ENCODE measurements around the gene CFAP107.
"Not testable (repeated sequence)": the region's sequence is repeated elsewhere in the genome, so short reads cannot be mapped to it uniquely, and the experiment has no call there.

The CFAP107 gene

DNA sequence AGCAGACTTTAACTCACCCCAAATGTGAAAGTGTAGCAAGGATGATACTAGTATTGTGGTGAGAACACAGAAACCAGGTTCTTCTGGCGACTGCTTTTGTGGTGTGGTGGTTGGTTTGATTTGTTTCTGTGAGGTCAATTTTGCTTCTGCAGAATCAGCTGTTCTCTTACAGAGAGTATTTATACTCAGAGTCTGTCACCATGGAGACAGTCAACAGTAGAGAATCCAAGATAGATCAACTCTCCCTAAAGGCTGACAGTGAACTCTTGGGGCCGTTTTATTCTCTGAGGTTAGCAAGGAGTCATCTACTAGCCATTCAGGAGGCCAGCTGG is at the start of gene CFAP107:
TSS of gene CFAP107 (plus strand) at position 209 of the 332 bp plus-strand sequence. CDS start 231 bp downstream, outside the sequence.
- no peak for DNase-seq

DNA sequence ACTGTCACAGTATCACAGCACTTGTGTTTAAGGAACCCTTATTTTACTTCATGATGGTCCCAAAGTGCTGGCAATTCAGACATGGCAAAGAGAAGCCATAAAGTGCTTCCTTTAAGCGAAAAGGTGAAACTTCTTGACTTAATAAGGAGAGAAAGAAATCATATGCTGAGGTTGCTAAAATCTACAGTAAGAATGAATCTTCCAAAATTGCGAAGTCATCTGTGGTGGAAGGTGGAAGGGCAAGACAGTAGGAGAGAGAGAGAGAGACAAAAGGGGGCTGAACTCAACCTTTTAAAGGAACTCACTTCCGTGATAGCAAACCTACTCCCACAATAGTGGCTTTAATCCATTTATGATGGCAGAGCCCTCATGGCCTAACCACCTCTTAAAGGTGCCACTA is 49.3 kb upstream of the CFAP107 start:
- no peak for DNase-seq

DNA sequence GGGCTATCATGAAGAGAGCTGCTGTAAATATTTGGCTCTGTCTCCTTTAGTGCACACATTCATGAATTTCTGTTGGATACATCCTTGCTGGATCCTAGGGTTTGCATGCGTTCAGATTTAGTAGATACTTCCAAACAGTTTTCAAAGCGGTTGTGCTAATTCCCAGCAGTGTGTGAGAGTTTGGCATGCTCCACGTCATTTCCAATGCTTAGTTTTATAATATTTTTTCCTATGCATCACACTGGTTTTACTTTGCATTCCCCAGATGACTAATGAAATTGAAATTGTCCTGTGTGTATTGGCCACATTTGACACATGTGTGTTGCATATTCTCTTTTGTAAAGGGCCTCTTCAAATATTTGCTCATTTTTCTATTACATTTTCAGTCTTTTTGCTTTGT is 48.6 kb upstream of the CFAP107 start:
- no peak for DNase-seq

- DNase-seq, result no peak
Measured at GRCh38 chr1:12703821-12704451, 42.1 kb upstream of the CFAP107 start.

- no peak for DNase-seq
Measured at GRCh38 chr1:12706061-12706460, 39.9 kb upstream of the CFAP107 start.

- DNase-seq, result no peak
Measured at GRCh38 chr1:12708396-12709090, 37.5 kb upstream of the CFAP107 start.

DNA sequence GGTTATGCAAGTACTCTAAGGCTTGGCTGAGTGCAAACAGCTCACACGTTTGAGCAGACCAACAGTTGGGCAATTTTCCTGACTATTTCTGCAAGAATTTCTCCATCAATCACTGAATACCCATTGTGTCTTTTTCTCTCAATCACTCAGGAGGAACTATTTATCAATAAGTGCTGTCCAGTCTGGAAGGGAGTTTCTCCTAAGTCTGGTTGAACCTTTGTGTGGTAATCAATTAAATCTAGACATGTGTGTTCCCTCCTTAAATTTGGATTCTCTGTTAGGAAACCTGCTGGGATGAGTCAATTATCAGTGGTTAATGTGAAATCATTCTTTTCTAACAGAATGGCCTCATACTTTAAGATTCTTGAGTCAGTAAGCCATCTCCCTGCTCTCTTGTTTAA is 36.9 kb upstream of the CFAP107 start:
- no peak for DNase-seq

DNA sequence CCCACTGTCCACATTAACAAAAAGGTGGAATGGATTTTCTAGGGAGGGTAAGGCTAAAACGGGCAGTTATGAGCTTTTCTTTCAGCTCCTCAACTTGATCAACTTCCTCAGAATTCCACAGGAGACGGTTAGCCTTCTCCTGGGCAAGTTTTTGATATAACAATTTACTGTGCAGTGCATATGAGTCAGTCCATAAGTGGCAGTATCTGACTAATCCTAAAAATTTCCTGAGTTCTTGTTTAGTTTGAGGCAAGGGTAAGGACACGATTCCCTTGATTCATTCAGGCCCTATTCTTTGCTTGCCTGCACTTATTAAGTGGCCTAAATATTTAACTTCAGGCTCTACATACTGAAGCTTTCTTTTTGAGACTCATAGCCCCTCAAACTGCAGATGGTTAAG is 36.3 kb upstream of the CFAP107 start:
- DNase-seq, result no peak

DNA sequence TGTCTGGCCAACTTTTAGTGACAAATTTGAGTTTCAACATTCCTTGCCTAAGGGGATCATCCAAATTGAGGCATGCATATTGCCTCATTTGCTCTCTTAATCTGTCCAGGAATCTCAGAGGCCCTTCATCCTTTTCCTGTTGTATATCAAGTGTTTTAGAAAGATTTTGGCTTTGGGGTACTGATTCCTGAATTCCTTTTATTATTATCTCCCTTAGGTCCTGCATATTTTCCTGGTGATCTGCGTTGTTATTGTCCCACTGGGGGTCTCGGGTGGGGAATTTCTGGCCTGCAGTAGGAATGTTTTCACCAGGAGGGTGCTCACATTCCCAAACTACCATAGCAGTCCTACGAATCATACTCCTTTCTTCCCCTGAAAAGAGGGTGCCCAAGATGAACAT is 34.5 kb upstream of the CFAP107 start:
- no peak for DNase-seq

DNA sequence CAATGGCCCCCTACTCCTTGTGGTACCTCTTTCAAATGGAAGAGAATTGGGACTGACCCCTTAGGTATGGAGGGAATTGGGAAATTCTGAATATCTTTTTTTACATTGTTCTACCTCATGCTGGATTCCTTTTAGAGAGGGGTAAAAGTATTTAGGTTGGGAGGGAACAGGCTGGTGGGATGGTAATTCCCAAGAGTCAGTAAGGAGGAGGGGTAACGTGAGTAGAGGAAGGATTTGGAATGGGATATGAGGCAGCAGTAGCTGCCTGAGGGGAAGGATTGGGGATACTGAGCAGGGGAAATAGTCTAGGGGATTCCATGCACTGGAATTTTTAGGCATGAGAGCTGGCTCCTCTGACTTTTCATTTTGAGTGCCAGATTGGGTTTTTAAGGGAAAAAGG is 33.9 kb upstream of the CFAP107 start:
- DNase-seq, result no peak

DNA sequence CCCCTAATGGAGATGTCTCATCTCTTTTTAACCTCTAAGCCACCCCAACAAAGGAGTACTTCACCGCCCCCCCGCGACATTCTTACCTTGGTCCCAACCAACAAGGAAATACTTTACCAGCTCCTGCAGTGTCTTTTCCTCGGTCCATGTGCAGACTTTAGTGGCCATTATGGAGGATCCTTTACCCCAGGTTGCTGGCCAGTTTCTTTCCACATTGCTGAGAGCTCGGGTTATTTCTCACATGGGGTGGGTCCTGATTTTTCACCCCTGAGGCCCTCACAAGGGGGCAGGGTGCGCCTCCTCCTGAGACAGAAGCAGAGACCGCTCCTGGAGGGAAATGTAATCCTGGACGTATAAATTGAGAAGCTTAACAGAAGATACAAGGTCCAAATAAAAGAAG is 33.1 kb upstream of the CFAP107 start:
- no peak for DNase-seq

DNA sequence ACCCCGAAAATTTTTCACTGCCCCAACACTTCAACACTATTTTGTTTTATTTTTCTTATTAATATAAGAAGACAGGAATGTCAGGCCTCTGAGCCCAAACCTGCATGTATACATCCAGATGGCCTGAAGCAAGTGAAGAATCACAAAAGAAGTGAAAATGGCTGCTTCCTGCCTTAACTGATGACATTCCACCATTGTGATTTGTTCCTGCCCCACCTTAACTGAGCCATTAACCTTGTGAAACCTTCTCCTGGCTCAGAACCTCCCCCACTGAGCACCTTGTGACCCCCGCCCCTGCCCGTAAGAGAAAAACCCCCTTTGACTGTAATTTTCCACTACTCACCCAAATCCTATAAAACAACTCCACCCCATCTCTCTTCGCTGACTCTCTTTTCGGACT is 32.3 kb upstream of the CFAP107 start:
- DNase-seq, result not testable (repeated sequence)

- no peak for DNase-seq
Measured at GRCh38 chr1:12714710-12715475, 31.1 kb upstream of the CFAP107 start.

DNA sequence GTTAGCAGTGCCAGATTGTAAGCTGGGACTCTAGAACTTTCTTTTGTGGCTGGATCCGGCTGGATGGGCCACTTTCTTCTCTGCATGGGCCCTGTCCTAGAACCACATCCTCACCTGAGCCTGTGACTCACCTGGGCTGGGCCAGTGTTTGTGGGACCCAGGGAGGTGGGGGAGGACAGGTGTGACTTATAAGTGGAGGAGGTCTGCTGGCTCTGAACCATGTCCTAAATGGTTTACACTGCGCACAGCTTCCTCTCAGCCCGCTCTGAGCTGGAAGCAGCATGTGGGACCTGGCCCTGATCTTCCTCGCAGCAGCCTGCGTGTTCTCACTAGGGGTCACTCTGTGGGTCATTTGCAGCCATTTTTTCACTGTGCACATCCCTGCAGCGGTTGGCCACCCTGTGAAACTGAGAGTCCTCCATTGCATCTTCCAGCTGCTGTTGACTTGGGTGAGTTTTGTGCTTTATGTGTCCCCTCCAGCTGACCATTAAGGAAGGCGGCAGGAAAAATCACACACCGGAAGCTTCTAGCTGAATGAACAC is 30.0 kb upstream of the CFAP107 start, which contains the start of gene AADACL3:
TSS of gene AADACL3 (plus strand) at position 215 of the 542 bp plus-strand sequence. CDS start at position 282, 67 bp downstream.
- DNase-seq, result no peak

DNA sequence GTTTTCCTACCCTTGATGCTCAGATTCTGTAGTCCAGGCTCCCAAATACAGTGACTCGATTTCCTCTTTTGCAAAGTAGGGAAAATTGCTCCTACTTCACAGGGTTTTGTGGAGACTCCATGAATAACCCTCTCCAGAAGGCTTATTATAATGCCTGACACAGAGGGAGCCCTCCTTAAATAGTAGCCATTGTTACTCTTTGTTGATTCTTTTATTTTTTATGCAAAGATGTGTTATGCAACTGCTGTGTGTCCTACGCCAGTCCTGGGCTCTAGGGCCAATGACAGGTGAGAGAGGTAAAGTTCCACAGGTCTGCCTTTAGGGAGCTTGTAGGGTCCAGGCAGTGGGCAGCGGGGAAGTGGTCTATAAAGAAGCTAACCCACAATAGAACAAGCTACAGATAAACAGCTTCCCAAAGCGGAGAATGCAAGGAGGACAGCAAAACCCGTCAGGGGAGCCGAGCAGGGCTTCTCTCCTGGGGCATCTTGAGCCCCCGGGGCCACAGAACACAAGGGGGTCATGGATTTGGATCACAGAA is 28.6 kb upstream of the CFAP107 start:
- DNase-seq, result no peak

- no peak for DNase-seq
Measured at GRCh38 chr1:12722626-12723025, 23.4 kb upstream of the CFAP107 start.

- no peak for DNase-seq
Measured at GRCh38 chr1:12728391-12728790, 17.6 kb upstream of the CFAP107 start.

- DNase-seq, result no peak
Measured at GRCh38 chr1:12730156-12730555, 15.8 kb upstream of the CFAP107 start.

- not testable (repeated sequence) for DNase-seq
Measured at GRCh38 chr1:12731084-12731483, 14.9 kb upstream of the CFAP107 start.

DNA sequence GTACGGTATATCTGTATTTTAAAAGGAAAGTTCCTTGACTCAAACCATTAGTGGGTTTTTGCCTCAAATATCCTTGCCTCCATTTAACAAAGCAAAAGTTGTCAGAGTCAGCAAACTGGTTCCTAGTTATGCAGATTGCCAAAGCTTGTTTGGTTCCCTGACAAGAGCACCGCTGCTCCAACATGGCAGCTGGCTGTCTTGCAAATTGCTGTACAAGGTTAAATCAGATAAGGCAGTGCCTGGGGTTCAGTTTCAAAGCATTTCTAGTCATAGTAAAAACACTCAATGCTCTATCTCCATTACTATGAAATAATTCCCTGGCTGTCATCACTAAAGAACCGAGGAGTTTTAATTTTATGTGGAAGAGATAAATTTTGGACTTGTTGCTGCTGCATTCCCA is 11.3 kb upstream of the CFAP107 start:
- no peak for DNase-seq

GRCh38 chr1:12738934-12739333 is 7.1 kb upstream of the CFAP107 start:
- DNase-seq, result no peak

DNA sequence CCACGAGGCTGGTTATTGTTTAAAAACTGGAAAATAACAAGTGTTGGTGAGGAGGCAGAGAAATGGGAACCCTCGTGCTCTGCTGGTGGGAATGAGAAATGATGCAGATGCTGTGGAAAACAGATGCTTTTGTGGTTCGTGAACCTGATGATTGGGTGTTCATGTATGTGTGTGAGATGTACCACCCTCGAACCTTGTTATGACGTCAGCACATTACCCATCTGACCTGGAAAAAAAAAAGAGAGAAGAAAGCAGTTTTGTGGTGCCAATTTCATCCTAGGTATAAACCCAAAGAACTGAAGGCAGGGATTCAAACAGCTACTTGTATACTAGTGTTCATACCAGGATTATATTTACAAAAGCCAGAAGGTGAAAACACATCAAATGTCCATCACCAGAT is 6.4 kb upstream of the CFAP107 start:
- no peak for DNase-seq

GRCh38 chr1:12741946-12742345 is 4.1 kb upstream of the CFAP107 start:
- DNase-seq, result no peak

All from NCI-H748 treated with DMSO at 0.1 percent for 48 hours (cell line).